ENCODE results near the gene HELZ2. TPM values are rescaled to one million over a fixed set of nuclear protein-coding genes. Genes with fewer than 3 reads are reported as not detected.
"Not testable (repeated sequence)": the region's sequence is repeated elsewhere in the genome, so short reads cannot be mapped to it uniquely, and the experiment has no call there.

HELZ2 gene
- total RNA-seq, 1 donor from 2014 or later = 29.0 TPM

GRCh38 chr20:63562461-63563224 is 11.4 kb downstream of the HELZ2 start:
- no peak for TF ChIP-seq CTCF (IDR thresholded peaks at IDR 0.05)
- Mint-ChIP-seq H3K4me3 (ENCODE audit: unreplicated experiment) (no peak overlapping the region), H3K27ac (ENCODE audit: unreplicated experiment) (no peak overlapping the region), H3K4me1 (ENCODE audit: unreplicated experiment) (peaks cover 2% of the 10 kb centered on the region), H3K27me3 (ENCODE audit: unreplicated experiment) (no peaks in the 10 kb centered on the region), H3K9me3 (ENCODE audit: unreplicated experiment) (no peaks in the 10 kb centered on the region), H3K36me3 (ENCODE audit: unreplicated experiment) (peaks cover 4% of the 10 kb centered on the region)
- DNase-seq (ENCODE audit: extremely low spot score, unreplicated experiment) = no peak

GRCh38 chr20:63561624-63562396 is 12.2 kb downstream of the HELZ2 start:
- DNase-seq (ENCODE audit: extremely low spot score, unreplicated experiment) = no peak
- no peak overlapping the region for H3K27ac Mint-ChIP-seq (ENCODE audit: unreplicated experiment)
- peaks cover 4% of the 10 kb centered on the region for H3K36me3 Mint-ChIP-seq (ENCODE audit: unreplicated experiment)
- H3K4me1 Mint-ChIP-seq (ENCODE audit: unreplicated experiment) = peaks cover 3% of the 10 kb centered on the region
- no peak overlapping the region for H3K4me3 Mint-ChIP-seq (ENCODE audit: unreplicated experiment)
- H3K27me3 Mint-ChIP-seq (ENCODE audit: unreplicated experiment) = no peaks in the 10 kb centered on the region
- no peaks in the 10 kb centered on the region for H3K9me3 Mint-ChIP-seq (ENCODE audit: unreplicated experiment)
- no peak for TF ChIP-seq CTCF (IDR thresholded peaks at IDR 0.05)

- H3K9me3 Mint-ChIP-seq (ENCODE audit: unreplicated experiment) = no peaks in the 10 kb centered on the region
- peaks cover 4% of the 10 kb centered on the region for H3K36me3 Mint-ChIP-seq (ENCODE audit: unreplicated experiment)
- no peak overlapping the region for H3K4me3 Mint-ChIP-seq (ENCODE audit: unreplicated experiment)
- no peak for TF ChIP-seq CTCF (IDR thresholded peaks at IDR 0.05)
- no peak overlapping the region for H3K27ac Mint-ChIP-seq (ENCODE audit: unreplicated experiment)
- DNase-seq (ENCODE audit: extremely low spot score, unreplicated experiment) = no peak
- no peaks in the 10 kb centered on the region for H3K27me3 Mint-ChIP-seq (ENCODE audit: unreplicated experiment)
- H3K4me1 Mint-ChIP-seq (ENCODE audit: unreplicated experiment) = peaks cover 6% of the 10 kb centered on the region
Observed at GRCh38 chr20:63560856-63561609, 13.0 kb downstream of the HELZ2 start.

GRCh38 chr20:63560333-63560805 is 13.7 kb downstream of the HELZ2 start:
- TF ChIP-seq CTCF (IDR thresholded peaks at IDR 0.05) = no peak
- H3K9me3 Mint-ChIP-seq (ENCODE audit: unreplicated experiment) = no peaks in the 10 kb centered on the region
- peaks cover 4% of the 10 kb centered on the region for H3K36me3 Mint-ChIP-seq (ENCODE audit: unreplicated experiment)
- DNase-seq (ENCODE audit: extremely low spot score, unreplicated experiment) = no peak
- H3K4me1 Mint-ChIP-seq (ENCODE audit: unreplicated experiment) = peaks cover 6% of the 10 kb centered on the region
- no peak overlapping the region for H3K4me3 Mint-ChIP-seq (ENCODE audit: unreplicated experiment)
- H3K27ac Mint-ChIP-seq (ENCODE audit: unreplicated experiment) = no peak overlapping the region
- H3K27me3 Mint-ChIP-seq (ENCODE audit: unreplicated experiment) = no peaks in the 10 kb centered on the region

GRCh38 chr20:63559485-63560332 is 14.3 kb downstream of the HELZ2 start:
- not testable (repeated sequence) for H3K27me3 Mint-ChIP-seq (ENCODE audit: unreplicated experiment); DNase-seq (ENCODE audit: extremely low spot score, unreplicated experiment); H3K4me3 Mint-ChIP-seq (ENCODE audit: unreplicated experiment); H3K36me3 Mint-ChIP-seq (ENCODE audit: unreplicated experiment); H3K4me1 Mint-ChIP-seq (ENCODE audit: unreplicated experiment); H3K9me3 Mint-ChIP-seq (ENCODE audit: unreplicated experiment); H3K27ac Mint-ChIP-seq (ENCODE audit: unreplicated experiment)

Measured in osteocyte (in vitro differentiated cells).